Vagina (tissue), 2 donors: ENCODE data around the gene STYK1. TPM values are rescaled to one million over a fixed set of nuclear protein-coding genes. Genes with fewer than 3 reads are reported as not detected.
A peak's percentile ranks its signal among the peaks of the same experiment; 100 is the strongest.
"Not testable (repeated sequence)": the region's sequence is repeated elsewhere in the genome, so short reads cannot be mapped to it uniquely, and the experiment has no call there.

Experiments used
- DNase-seq, 2 donors: peaks; one replicate each; pipeline ENCODE4 v3.0.0-alpha.2; 2017; ENCODE audit errors: extremely low spot score in 2 of 2
- H3K27ac ChIP-seq: fragments of 200-600 bp; sonication (generic); one replicate; pipeline ENCODE4 v1.5.1; 2019
- H3K27me3 ChIP-seq: fragments of 200-600 bp; sonication (generic); one replicate; pipeline ENCODE4 v1.5.1; 2019
- H3K36me3 ChIP-seq, 2 donors: fragments of 200-600 bp; sonication (generic); one replicate each; pipeline ENCODE4 v1.5.1; 2017 to 2019
- H3K4me1 ChIP-seq: fragments of 200-600 bp; sonication (generic); one replicate; pipeline ENCODE4 v1.5.1; 2019
- H3K4me3 ChIP-seq, 2 donors: fragments of 200-600 bp; sonication (generic); 1 replicate in 1 of 2; 2 replicates in 1 of 2; pipeline ENCODE4 v1.5.1; 2016 to 2019
- H3K9me3 ChIP-seq: fragments of 200-600 bp; sonication (generic); one replicate; pipeline ENCODE4 v1.5.1; 2019
- CTCF ChIP-seq, 3 experiments: fragments of 450-650 bp in 2 of 3; fragments of 200-600 bp in 1 of 3; sonication (generic) in 1 of 3; IDR thresholded peaks; one replicate each; pipeline ENCODE4 v1.5.1; 2017 to 2019; ENCODE audit warnings: antibody characterized with exemption in 3 of 3, mild to moderate bottlenecking in 2 of 3, moderate library complexity in 2 of 3
- POLR2A ChIP-seq, 2 donors: fragments of 450-650 bp; IDR thresholded peaks; one replicate each; pipeline ENCODE4 v1.6.1; 2017; ENCODE audit warnings: antibody characterized with exemption in 2 of 2, mild to moderate bottlenecking in 2 of 2, moderate library complexity in 2 of 2
- POLR2AphosphoS5 ChIP-seq, 2 donors: sonication (generic); formaldehyde crosslinking; IDR thresholded peaks; one replicate each; pipeline ENCODE4 v1.9.0; 2017; ENCODE audit warnings: antibody characterized with exemption in 2 of 2, mild to moderate bottlenecking in 2 of 2, low read depth in 1 of 2; ENCODE audit not compliant: insufficient read depth in 1 of 2
- intact Hi-C: fragments of 100-400 bp; cut with DNase I; formaldehyde crosslinking; loops from one replicate; pipeline ENCODE4 v1.15.1; 2023
- total RNA-seq: library from RNA; depleted of rRNA; stranded (reverse); fragments of >200 nt; gene quantifications from one replicate; pipeline ENCODE4 v1.2.3, GENCODE V29; 2016

The STYK1 gene
- total RNA-seq, 1 donor from 2014 or later = 6.4 TPM

- intact Hi-C loops = no loop called here
- H3K27ac ChIP-seq = no peak overlapping the region
- no peaks in the 10 kb centered on the region for H3K36me3 ChIP-seq
- DNase-seq = no peak
- no peaks in the 10 kb centered on the region for H3K9me3 ChIP-seq
- no peaks in the 10 kb centered on the region for H3K4me1 ChIP-seq
- TF ChIP-seq POLR2A (IDR thresholded peaks at IDR 0.05) (no peak), CTCF (IDR thresholded peaks at IDR 0.05) (no peak), POLR2AphosphoS5 (IDR thresholded peaks at IDR 0.05; ENCODE audit: insufficient read depth in 1 of 2, low read depth in 1 of 2) (no peak)
- no peak overlapping the region for H3K4me3 ChIP-seq
- H3K27me3 ChIP-seq = no peaks in the 10 kb centered on the region
Observed at GRCh38 chr12:10654003-10654402, 19.8 kb downstream of the STYK1 start.

GRCh38 chr12:10652192-10652591, 21.7 kb downstream of the STYK1 start:
- TF ChIP-seq POLR2AphosphoS5 (IDR thresholded peaks at IDR 0.05; ENCODE audit: insufficient read depth in 1 of 2, low read depth in 1 of 2) (no peak), CTCF (IDR thresholded peaks at IDR 0.05) (no peak), POLR2A (IDR thresholded peaks at IDR 0.05) (no peak)
- intact Hi-C loops = no loop called here
- no peaks in the 10 kb centered on the region for H3K4me1 ChIP-seq

DNA sequence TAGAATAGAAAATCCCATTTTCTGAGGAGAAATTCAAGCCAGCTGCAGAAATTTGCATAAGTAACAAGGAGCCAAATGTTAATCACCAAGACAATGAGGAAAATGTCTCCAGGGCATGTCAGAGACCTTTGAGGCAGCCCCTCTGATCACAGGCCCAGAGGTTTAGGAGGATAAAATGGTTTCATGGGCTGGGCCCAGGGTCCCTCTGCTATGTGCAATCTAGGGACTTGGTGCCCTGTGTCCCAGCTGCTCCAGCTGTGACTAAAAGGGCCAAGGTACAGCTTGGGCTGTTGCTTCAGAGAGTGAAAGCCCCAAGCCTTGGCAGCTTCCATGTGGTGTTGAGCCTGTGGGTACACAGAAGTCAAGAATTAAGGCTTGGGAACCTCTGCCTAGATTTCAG, 27.3 kb downstream of the STYK1 start:
- H3K4me3 ChIP-seq, intact Hi-C loops, DNase-seq: not testable (repeated sequence)

More at GRCh38 chr12:10652192-10652591, 21.7 kb downstream of the STYK1 start:
- Histone ChIP-seq H3K4me3 (no peak overlapping the region), H3K27ac (no peak overlapping the region), H3K27me3 (no peaks in the 10 kb centered on the region), H3K9me3 (no peaks in the 10 kb centered on the region), H3K36me3 (no peaks in the 10 kb centered on the region)
- no peak for DNase-seq

DNA sequence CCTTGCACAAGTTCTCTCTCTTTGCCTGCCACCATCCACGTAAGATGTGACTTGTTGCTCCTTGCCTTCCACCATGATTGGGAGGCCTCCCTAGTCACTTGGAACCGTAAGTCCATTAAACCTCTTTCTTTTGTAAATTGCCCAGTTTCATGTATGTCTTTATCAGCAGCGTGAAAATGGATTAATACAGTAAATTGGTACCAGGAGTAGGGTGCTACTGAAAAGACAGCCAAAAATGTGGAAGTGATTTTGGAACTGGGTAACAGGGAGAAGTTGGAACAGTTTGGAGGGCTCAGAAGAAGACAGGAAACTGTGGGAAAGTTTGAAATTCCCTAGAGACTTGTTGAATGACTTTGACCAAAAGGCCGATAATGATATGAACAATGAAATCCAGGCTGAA, 27.9 kb downstream of the STYK1 start:
- TF ChIP-seq CTCF (IDR thresholded peaks at IDR 0.05) (no peak), POLR2A (IDR thresholded peaks at IDR 0.05) (no peak)
- H3K27ac ChIP-seq = no peak overlapping the region
- no peaks in the 10 kb centered on the region for H3K27me3 ChIP-seq
- H3K4me3 ChIP-seq = no peak overlapping the region
- intact Hi-C loops = no loop called here
- H3K9me3 ChIP-seq = peaks cover 6% of the 10 kb centered on the region
- no peaks in the 10 kb centered on the region for H3K36me3 ChIP-seq
- DNase-seq = no peak
- H3K4me1 ChIP-seq = no peaks in the 10 kb centered on the region

More for the DNA sequence above, 27.3 kb downstream of the STYK1 start:
- not testable (repeated sequence) for H3K9me3 ChIP-seq, H3K27me3 ChIP-seq, H3K4me1 ChIP-seq, H3K36me3 ChIP-seq, H3K27ac ChIP-seq

DNA sequence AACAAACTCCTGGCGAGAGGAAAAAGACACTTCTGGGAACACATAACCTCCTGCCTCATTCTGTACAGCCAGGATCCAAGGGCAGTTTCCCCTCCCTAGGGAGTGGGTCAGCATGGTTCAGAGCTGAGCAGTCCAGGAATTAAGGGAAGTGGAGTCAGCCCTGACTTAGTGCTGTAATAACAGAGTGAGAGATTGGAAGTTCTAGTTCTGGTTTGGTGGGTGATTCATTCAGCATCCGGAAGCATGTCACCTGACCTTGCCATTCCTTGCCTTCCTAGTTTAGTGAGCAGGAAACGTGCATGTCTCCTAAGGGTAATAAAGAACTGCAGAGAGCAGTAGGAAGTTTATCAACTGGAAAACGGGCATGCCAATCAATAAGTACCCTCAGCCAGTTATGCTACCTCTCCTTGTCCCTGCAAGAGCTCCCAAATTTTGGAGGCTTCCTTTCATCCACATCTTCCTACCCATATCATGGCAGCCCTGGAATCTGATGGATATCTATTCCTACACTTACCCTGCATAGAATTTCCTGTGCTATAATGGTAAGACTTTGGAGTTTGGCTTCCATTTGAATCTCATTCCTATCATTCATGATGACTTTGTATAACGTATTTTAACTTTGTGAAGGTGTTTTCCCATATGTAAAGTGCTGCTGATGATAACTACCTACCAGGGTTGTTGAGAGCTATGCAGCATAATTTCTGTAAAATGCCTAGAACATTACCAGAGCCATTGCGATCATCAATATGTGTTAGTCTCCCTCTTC, 31.9 kb downstream of the STYK1 start:
- intact Hi-C loops = no loop called here
- H3K27me3 ChIP-seq = no peaks in the 10 kb centered on the region
- DNase-seq = no peak
- H3K9me3 ChIP-seq = peaks cover 4% of the 10 kb centered on the region
- H3K27ac ChIP-seq = no peak overlapping the region
- H3K36me3 ChIP-seq = no peaks in the 10 kb centered on the region
- H3K4me1 ChIP-seq = no peaks in the 10 kb centered on the region
- TF ChIP-seq CTCF (IDR thresholded peaks at IDR 0.05) (no peak), POLR2AphosphoS5 (IDR thresholded peaks at IDR 0.05; ENCODE audit: insufficient read depth in 1 of 2, low read depth in 1 of 2) (peak in 1 of 2 donors; percentile 66)
- no peak overlapping the region for H3K4me3 ChIP-seq
